Measurements from ENCODE around the gene CNGA3. TPM values are rescaled to one million over a fixed set of nuclear protein-coding genes. Genes with fewer than 3 reads are reported as not detected.

CNGA3 gene
- total RNA-seq, 2 experiments from 2014 or later, result not detected

DNA sequence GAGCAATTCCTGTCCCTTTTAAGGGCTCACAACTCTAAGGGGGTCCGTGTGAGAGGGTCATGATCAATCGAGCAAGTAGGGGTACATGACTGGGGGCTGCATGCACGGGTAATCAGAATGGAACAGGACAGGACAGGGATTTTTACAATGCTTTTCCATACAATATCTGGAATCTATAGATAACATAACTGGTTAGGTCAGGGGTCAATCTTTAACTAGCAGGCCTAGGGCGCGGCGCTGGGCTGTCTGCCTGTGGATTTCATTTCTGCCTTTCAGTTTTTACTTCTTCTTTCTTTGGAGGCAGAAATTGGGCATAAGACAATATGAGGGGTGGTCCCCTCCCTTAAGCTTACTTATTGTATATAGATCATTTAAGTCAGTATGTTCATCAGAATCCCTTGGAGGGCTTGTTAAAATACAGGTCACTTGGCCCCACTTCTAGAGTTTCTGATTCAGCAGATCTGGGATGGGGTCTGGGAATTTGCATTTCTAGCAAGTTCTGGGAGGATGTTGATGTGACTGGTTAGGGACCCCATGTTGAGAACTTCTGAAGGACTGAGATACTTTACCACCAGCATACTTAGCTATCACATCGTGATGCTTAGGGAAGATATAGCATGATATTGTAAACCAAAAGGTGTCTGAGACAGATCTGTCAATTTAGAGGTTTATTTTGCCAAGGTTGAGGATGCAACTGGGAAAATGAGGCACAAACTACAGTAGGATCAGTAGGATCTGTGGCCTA is 95.6 kb downstream of the CNGA3 start:
- peaks cover 11% of the 10 kb centered on the region for H3K9me3 Mint-ChIP-seq
- no peak for DNase-seq
- no peaks in the 10 kb centered on the region for H3K27me3 Mint-ChIP-seq (ENCODE audit: low read depth)
- H3K27ac Mint-ChIP-seq, result no peak overlapping the region
- intact Hi-C loops (cut with micrococcal nuclease), result no loop called here
- peaks cover 3% of the 10 kb centered on the region for H3K36me3 Mint-ChIP-seq (ENCODE audit: low read depth)
- CTCF ChIA-PET, result interaction anchor here (0.6 to 1.0 kb wide), 2 partner anchors 38 to 47 kb away, joined by 3 read pairs; no protein-coding TSS in a partner anchor
- peaks cover 33% of the 10 kb centered on the region for H3K4me1 Mint-ChIP-seq (ENCODE audit: low read depth)
- H3K4me3 Mint-ChIP-seq, result no peak overlapping the region

DNA sequence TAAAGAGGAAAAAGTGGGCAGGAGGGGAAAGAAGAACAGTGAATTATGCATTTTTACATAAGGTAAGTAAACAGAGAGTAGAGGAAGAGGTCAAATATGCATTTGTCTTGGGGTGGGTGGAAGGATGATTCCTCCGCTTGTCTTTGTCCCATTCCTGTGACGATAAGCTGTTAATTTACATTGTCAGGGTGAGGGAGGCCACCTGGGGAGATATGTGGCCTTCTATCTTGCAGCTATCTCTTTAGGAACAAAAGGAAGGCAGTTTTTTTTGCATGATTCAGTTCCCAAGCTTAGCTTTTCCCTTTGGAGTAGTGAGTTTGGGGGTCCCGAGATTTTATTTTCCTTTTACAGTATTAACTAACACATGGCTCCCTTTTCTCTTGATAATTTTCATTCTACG is 96.2 kb downstream of the CNGA3 start:
- H3K27ac Mint-ChIP-seq, result no peak overlapping the region
- DNase-seq, result no peak
- intact Hi-C loops (cut with micrococcal nuclease), result no loop called here
- H3K4me1 Mint-ChIP-seq (ENCODE audit: low read depth), result peaks cover 38% of the 10 kb centered on the region
- CTCF ChIA-PET, result interaction anchor here (0.9 kb wide), 1 partner anchor 29 kb away, joined by 3 read pairs; no protein-coding TSS in a partner anchor
- no peak overlapping the region for H3K4me3 Mint-ChIP-seq
- H3K27me3 Mint-ChIP-seq (ENCODE audit: low read depth), result no peaks in the 10 kb centered on the region
- peaks cover 3% of the 10 kb centered on the region for H3K36me3 Mint-ChIP-seq (ENCODE audit: low read depth)
- peaks cover 11% of the 10 kb centered on the region for H3K9me3 Mint-ChIP-seq

DNA sequence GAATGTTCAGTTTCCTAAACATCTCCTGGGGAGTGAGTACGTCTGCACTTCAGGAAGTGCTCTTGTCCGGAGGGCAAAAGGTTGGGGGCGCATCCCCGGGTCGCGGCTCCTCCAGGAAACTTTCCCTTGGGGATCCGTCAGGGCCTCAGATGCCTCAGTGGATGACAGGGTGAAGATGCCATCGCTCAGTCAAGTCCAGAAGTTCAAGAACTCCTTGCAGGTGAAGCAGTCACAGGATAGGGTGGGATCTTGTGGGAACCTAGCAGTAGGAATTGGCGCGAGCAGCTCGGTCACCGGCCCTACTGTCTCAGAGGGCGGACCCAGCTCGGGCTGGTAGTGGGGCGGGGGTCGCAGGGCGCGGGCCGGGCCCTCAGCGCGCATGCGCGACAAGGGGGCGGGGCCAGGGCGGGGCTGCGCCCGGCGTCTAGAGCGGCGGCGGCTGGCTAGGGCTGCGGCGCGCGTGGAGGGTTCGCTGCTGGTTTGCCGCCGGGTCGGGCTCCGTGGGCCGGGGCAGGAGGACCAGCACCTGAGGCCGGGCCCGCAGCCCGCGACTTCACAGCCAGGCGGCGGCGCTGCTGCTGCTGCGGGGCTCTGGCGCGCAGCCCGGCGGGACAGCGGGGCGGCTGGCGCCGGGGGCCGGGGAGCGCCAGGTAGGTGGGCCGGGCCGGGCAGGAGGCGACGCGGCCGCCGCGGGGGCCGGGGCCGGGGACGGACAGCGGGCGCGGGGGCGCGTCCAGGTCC is 98.3 kb downstream of the CNGA3 start, which contains the start of gene INPP4A:
Gene INPP4A, plus strand, starts transcription at position 423 of the 741 bp plus-strand sequence. CDS start 75,191 bp downstream, outside the sequence.
- CTCF ChIA-PET, result no interaction called here
- peaks cover 7% of the 10 kb centered on the region for H3K9me3 Mint-ChIP-seq

DNA sequence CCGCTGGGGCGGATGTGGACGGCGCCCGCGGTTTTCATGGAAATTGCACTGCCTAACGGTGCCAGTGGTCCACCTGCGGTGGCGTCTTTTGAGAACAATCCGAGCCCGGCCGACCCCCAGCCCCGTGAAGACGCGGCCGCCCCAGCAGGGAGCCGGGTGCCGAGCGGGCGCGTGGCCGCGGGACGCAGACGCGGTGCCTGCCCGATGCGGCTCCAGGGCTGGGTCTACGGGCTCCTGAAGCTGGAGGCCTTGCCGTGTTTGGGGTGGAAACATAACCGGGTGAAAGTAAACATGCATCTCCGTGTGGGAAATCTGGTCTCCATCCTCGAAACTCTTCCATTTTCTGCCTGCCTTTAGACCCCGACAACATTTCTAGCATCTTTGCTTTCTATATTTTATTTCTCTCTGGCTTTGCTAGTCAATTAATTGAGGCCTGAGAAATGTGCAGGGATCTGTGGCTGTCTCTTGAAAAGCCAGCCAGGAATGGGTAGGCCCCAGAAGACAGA is 99.0 kb downstream of the CNGA3 start:
- H3K4me3 Mint-ChIP-seq, result peak overlapping the region; percentile 84
- intact Hi-C loops (cut with micrococcal nuclease), result loop anchor here (2.0 to 5.0 kb wide), 3 partner anchors 14 to 327 kb away; no protein-coding TSS in a partner anchor
- peaks cover 42% of the 10 kb centered on the region for H3K4me1 Mint-ChIP-seq (ENCODE audit: low read depth)
- peak; percentile 41 for DNase-seq
- peaks cover 2% of the 10 kb centered on the region for H3K36me3 Mint-ChIP-seq (ENCODE audit: low read depth)
- H3K27ac Mint-ChIP-seq, result peak overlapping the region; percentile 88
- CTCF ChIA-PET, result interaction anchor here (2.3 kb wide), 1 partner anchor 42 kb away, joined by 14 read pairs; no protein-coding TSS in a partner anchor
- peaks cover 2% of the 10 kb centered on the region for H3K9me3 Mint-ChIP-seq
- no peaks in the 10 kb centered on the region for H3K27me3 Mint-ChIP-seq (ENCODE audit: low read depth)

More for the DNA sequence above, 98.3 kb downstream of the CNGA3 start, which contains the start of gene INPP4A:
- Mint-ChIP-seq H3K36me3 (ENCODE audit: low read depth) (peaks cover 3% of the 10 kb centered on the region), H3K27ac (peak within 1 kb of the TSS; percentile 88), H3K27me3 (ENCODE audit: low read depth) (no peaks in the 10 kb centered on the region), H3K4me3 (peak within 1 kb of the TSS; percentile 87), H3K4me1 (ENCODE audit: low read depth) (peaks cover 38% of the 10 kb centered on the region)
- peak; percentile 69 for DNase-seq
- intact Hi-C loops (cut with micrococcal nuclease), result loop anchor here (2.0 to 5.0 kb wide), 3 partner anchors 14 to 328 kb away; no protein-coding TSS in a partner anchor

DNA sequence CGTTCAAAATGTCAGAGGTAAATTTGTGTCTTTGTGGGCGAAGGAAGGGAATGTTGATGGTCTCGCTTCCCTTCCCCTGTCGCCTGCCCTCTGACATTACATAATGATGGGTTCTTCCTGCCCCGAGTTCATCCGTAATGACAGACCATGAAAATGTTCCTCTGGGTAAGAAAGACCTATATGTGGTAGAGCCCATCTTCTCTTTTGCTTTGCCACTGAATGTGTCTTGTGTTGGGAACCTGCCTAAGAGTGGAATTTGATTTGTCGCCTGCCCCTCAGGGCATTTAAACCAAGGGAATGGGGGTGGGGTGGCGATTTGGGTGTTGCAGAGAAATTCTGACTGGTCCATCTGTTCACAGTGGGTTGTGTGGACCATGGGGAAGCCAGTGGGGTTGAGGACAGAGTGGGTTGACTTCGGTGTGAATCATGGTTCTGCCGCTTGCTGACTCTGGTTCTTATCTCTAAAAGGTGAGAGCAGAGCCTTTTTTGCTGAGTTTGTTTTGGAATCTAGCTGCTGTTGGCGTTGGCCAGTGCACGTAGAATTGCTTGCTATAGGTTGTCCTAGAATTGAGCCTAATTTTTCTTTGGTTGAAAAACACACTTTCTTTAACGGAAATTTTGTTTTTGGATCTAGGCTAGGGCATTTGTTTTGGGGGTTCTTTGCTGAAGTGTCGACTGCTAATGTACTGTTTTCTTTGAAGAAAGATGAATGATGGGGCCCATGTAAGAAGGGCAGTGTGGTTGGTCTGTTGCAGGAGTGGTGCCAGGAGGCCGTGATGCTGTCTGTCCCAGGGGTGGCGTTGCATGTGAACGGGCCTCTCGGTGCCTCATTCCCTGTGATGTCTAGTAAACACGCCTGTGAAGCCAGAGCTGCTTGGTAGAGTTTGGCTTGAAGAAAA is 99.7 kb downstream of the CNGA3 start:
- Mint-ChIP-seq H3K9me3 (no peaks in the 10 kb centered on the region), H3K27me3 (ENCODE audit: low read depth) (no peaks in the 10 kb centered on the region), H3K27ac (peak overlapping the region; percentile 88), H3K36me3 (ENCODE audit: low read depth) (peaks cover 2% of the 10 kb centered on the region), H3K4me3 (peak overlapping the region; percentile 84), H3K4me1 (ENCODE audit: low read depth) (peaks cover 49% of the 10 kb centered on the region)
- CTCF ChIA-PET, result interaction anchor here (0.7 to 2.6 kb wide), 14 partner anchors 11 to 203 kb away, joined by 3 to 14 read pairs (median 4); no protein-coding TSS in a partner anchor
- intact Hi-C loops (cut with micrococcal nuclease), result loop anchor here (1.0 to 5.0 kb wide), 5 partner anchors 8 to 326 kb away; no protein-coding TSS in a partner anchor
- peak; percentile 64 for DNase-seq

DNA sequence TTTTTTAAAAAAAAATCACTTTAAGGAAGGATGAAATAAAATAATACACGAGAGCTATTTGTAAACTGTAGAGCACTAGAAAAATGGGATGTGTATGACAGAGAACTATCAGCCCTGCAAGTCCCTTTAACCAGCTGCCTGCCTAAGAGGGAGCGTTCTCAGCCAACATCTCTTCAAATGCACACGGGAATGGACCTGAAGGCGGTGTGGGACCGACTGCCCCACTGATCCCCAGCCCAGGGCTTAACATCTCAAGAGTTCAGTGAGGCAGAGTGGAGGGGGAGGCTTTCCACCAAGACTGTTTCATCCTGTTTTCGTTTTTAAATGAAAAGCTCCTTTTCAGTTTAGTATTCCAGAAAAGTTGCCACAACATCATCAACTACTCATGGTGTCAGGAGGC is 100.6 kb downstream of the CNGA3 start:
- Mint-ChIP-seq H3K36me3 (ENCODE audit: low read depth) (peaks cover 2% of the 10 kb centered on the region), H3K27me3 (ENCODE audit: low read depth) (no peaks in the 10 kb centered on the region), H3K9me3 (no peaks in the 10 kb centered on the region), H3K4me1 (ENCODE audit: low read depth) (peaks cover 58% of the 10 kb centered on the region), H3K27ac (peak overlapping the region; percentile 88), H3K4me3 (peak overlapping the region; percentile 84)
- DNase-seq, result no peak
- CTCF ChIA-PET, result interaction anchor here (0.6 to 2.6 kb wide), 18 partner anchors 8 to 202 kb away, joined by 3 to 14 read pairs (median 5); no protein-coding TSS in a partner anchor
- intact Hi-C loops (cut with micrococcal nuclease), result loop anchor here (1.0 to 5.0 kb wide), 4 partner anchors 7 to 325 kb away; no protein-coding TSS in a partner anchor

Other genes starting within 250 kb of the CNGA3 start
- gene INPP4A, start 98.4 kb downstream of the CNGA3 start, total RNA-seq, result 10 to 100 TPM; 33.1 to 34.8 TPM